ENCODE results near the gene BMPR1B. TPM values are rescaled to one million over a fixed set of nuclear protein-coding genes. Genes with fewer than 3 reads are reported as not detected.

The BMPR1B gene
- total RNA-seq, 6 experiments from 2014 or later = 0.31 to 1.6 (median 0.62) TPM

GRCh38 chr4:94944726-94945125 lies 187.0 kb downstream of the BMPR1B start:
- no peaks in the 10 kb centered on the region for H3K4me1 ChIP-seq
- no peak for ATAC-seq
- intact Hi-C loops (cut with DNase I) = no loop called here
- WGBS (ENCODE audit: insufficient coverage, low coverage, low lambda C conversion rate, missing lambda C conversion rate) = 69% methylated on average over 2 of the region's 2 CpGs
- TF ChIP-seq POLR2A (IDR thresholded peaks at IDR 0.05) (no peak), CTCF (IDR thresholded peaks at IDR 0.05) (no peak)
- no peaks in the 10 kb centered on the region for H3K36me3 ChIP-seq
- no peak overlapping the region for H3K4me3 ChIP-seq
- no peak overlapping the region for H3K27ac ChIP-seq
- no peaks in the 10 kb centered on the region for H3K9me3 ChIP-seq
- no peak for DNase-seq
- H3K27me3 ChIP-seq = no peaks in the 10 kb centered on the region

GRCh38 chr4:94947681-94948108 lies 189.9 kb downstream of the BMPR1B start:
- Histone ChIP-seq H3K4me1 (no peaks in the 10 kb centered on the region), H3K4me3 (no peak overlapping the region), H3K36me3 (no peaks in the 10 kb centered on the region), H3K27me3 (no peaks in the 10 kb centered on the region), H3K9me3 (no peaks in the 10 kb centered on the region), H3K27ac (no peak overlapping the region)
- DNase-seq (no peak), ATAC-seq (no peak)
- 56% methylated on average over 4 of the region's 4 CpGs for WGBS (ENCODE audit: insufficient coverage, low coverage, low lambda C conversion rate, missing lambda C conversion rate)
- intact Hi-C loops (cut with DNase I) = no loop called here
- TF ChIP-seq CTCF (IDR thresholded peaks at IDR 0.05) (no peak), POLR2A (IDR thresholded peaks at IDR 0.05) (no peak)

GRCh38 chr4:94954251-94954650 lies 196.5 kb downstream of the BMPR1B start:
- H3K27ac ChIP-seq = no peak overlapping the region
- no peaks in the 10 kb centered on the region for H3K36me3 ChIP-seq
- H3K4me3 ChIP-seq = no peak overlapping the region
- WGBS (ENCODE audit: insufficient coverage, low coverage, low lambda C conversion rate, missing lambda C conversion rate) = 86% methylated on average over 2 of the region's 2 CpGs
- TF ChIP-seq POLR2A (IDR thresholded peaks at IDR 0.05) (no peak), CTCF (IDR thresholded peaks at IDR 0.05) (no peak)
- DNase-seq (no peak), ATAC-seq (no peak)
- no peaks in the 10 kb centered on the region for H3K9me3 ChIP-seq
- no peaks in the 10 kb centered on the region for H3K27me3 ChIP-seq
- intact Hi-C loops (cut with DNase I) = no loop called here
- H3K4me1 ChIP-seq = no peaks in the 10 kb centered on the region

GRCh38 chr4:94957030-94957429 lies 199.3 kb downstream of the BMPR1B start:
- 31% methylated on average over 3 of the region's 3 CpGs for WGBS (ENCODE audit: insufficient coverage, low coverage, low lambda C conversion rate, missing lambda C conversion rate)

More at GRCh38 chr4:94957030-94957429, 199.3 kb downstream of the BMPR1B start:
- no peaks in the 10 kb centered on the region for H3K4me1 ChIP-seq
- intact Hi-C loops (cut with DNase I) = no loop called here
- no peak for ATAC-seq
- no peaks in the 10 kb centered on the region for H3K27me3 ChIP-seq
- DNase-seq = no peak
- TF ChIP-seq POLR2A (IDR thresholded peaks at IDR 0.05) (no peak), CTCF (IDR thresholded peaks at IDR 0.05) (no peak)
- H3K36me3 ChIP-seq = no peaks in the 10 kb centered on the region
- H3K27ac ChIP-seq = no peak overlapping the region
- no peak overlapping the region for H3K4me3 ChIP-seq
- H3K9me3 ChIP-seq = no peaks in the 10 kb centered on the region

Measured in right lobe of liver (tissue), 6 donors.